Body of pancreas (tissue), 4 donors: Measurements from ENCODE around the gene SH3PXD2B.

ENCODE experiments used
- CTCF ChIP-seq, 7 experiments: fragments of 450-650 bp in 4 of 7; fragments of 200-600 bp in 3 of 7; sonication (generic) in 3 of 7; IDR thresholded peaks; one replicate each; pipeline ENCODE4 v1.5.1; 2016 to 2019; ENCODE audit warnings: antibody characterized with exemption in 7 of 7
- POLR2A ChIP-seq, 3 donors: fragments of 450-650 bp; IDR thresholded peaks; one replicate each; pipeline ENCODE4 v1.6.1; 2016; ENCODE audit warnings: antibody characterized with exemption in 3 of 3, mild to moderate bottlenecking in 2 of 3

DNA sequence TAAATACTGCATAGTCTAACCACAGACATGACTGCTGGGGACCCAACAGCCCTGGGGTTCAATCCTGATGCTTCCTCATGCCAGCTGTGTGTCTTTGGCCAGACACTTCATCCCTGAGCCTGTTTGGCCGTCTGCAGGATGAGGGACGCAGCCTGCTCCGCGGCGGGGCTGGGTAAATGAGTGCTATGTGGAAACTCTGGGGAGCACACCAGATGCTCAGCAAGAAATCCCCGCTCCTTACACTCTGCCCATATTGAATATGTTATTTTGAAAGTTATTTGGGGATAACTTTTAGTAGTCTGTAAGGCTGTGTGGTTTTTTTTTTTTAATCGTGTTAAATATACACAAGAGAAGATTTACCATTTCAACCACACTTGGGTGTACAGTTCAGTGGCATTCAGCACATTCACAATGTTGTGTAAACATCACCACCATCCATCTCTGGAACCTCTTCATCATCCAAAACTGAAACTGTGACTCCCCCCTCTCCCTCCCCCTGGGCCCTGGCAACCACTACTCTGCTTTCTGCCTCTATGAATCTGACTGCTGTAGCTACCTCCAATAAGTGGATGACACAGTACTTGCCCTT lies 42.7 kb downstream of the SH3PXD2B start:
- TF ChIP-seq CTCF (IDR thresholded peaks at IDR 0.05) (no peak), POLR2A (IDR thresholded peaks at IDR 0.05) (no peak)
